Osteoblast (primary cell): ENCODE measurements around the gene GADD45A. TPM values are rescaled to one million over a fixed set of nuclear protein-coding genes. Genes with fewer than 3 reads are reported as not detected.

ENCODE experiments used
- DNase-seq: peaks from one replicate; pipeline ENCODE4 v3.0.0; 2011; ENCODE audit warnings: low spot score, mixed read lengths; ENCODE audit not compliant: insufficient read length; ENCODE audit errors: missing footprints
- H2AFZ ChIP-seq: 2 replicates; pipeline ENCODE4 v1.6.0; 2011; ENCODE audit warnings: mild to moderate bottlenecking, low read length
- H3K27ac ChIP-seq: 2 replicates; pipeline ENCODE4 v1.5.1; 2011; ENCODE audit warnings: mild to moderate bottlenecking, low read depth, low read length, moderate library complexity
- H3K27me3 ChIP-seq: 2 replicates; pipeline ENCODE4 v1.6.0; 2012; ENCODE audit warnings: mild to moderate bottlenecking, control low read depth, inconsistent platforms, low read length, moderate library complexity; ENCODE audit not compliant: insufficient read depth
- H3K36me3 ChIP-seq: 2 replicates; pipeline ENCODE4 v1.5.1; 2011; ENCODE audit warnings: mild to moderate bottlenecking, low read length, control low read depth, moderate library complexity; ENCODE audit not compliant: insufficient read depth
- H3K4me1 ChIP-seq: 2 replicates; pipeline ENCODE4 v1.5.1; 2011; ENCODE audit warnings: mild to moderate bottlenecking, low read length, control low read depth, moderate library complexity; ENCODE audit not compliant: insufficient read depth
- H3K4me2 ChIP-seq: 2 replicates; pipeline ENCODE4 v1.6.0; 2011; ENCODE audit warnings: mild to moderate bottlenecking, low read length; ENCODE audit not compliant: insufficient read depth
- H3K4me3 ChIP-seq: fragments of 200-600 bp; sonication (generic); 3 replicates; pipeline ENCODE4 v1.5.1; 2012; ENCODE audit warnings: mild to moderate bottlenecking, low read length, inconsistent platforms; ENCODE audit not compliant: insufficient read depth
- H3K79me2 ChIP-seq: 2 replicates; pipeline ENCODE4 v1.6.0; 2012; ENCODE audit warnings: mild to moderate bottlenecking, low read length, control low read depth, inconsistent platforms; ENCODE audit not compliant: insufficient read depth
- H3K9me3 ChIP-seq: 2 replicates; pipeline ENCODE4 v1.5.1; 2011; ENCODE audit warnings: low read depth, low read length, control low read depth
- H4K20me1 ChIP-seq: 2 replicates; pipeline ENCODE4 v1.6.0; 2012; ENCODE audit warnings: mild to moderate bottlenecking, low read length, control low read depth; ENCODE audit not compliant: insufficient read depth
- CTCF ChIP-seq: IDR thresholded peaks from 2 replicates; pipeline ENCODE4 v1.5.1; 2011; ENCODE audit warnings: mild to moderate bottlenecking, low read depth, low read length, moderate library complexity; ENCODE audit errors: extremely low read depth
- total RNA-seq: library from RNA; depleted of rRNA; stranded (reverse); fragments of >200 nt; gene quantifications from 2 replicates; pipeline ENCODE4 v1.2.3, GENCODE V29; 2012

The GADD45A gene
- total RNA-seq, 1 donor: 48.9 TPM

- no peak for DNase-seq
- H3K27me3 ChIP-seq: no peaks in the 10 kb centered on the region
- H3K4me1 ChIP-seq: peaks cover 22% of the 10 kb centered on the region
- no peak overlapping the region for H3K4me3 ChIP-seq
- peaks cover 25% of the 10 kb centered on the region for H3K36me3 ChIP-seq
- H4K20me1 ChIP-seq: peaks cover 13% of the 10 kb centered on the region
- H3K27ac ChIP-seq: no peak overlapping the region
- TF ChIP-seq CTCF: no peak
- H3K9me3 ChIP-seq: no peaks in the 10 kb centered on the region
- no peak overlapping the region for H3K4me2 ChIP-seq
- H3K79me2 ChIP-seq: peaks cover 11% of the 10 kb centered on the region
- no peak overlapping the region for H2AFZ ChIP-seq
Observed at GRCh38 chr1:67691712-67692111, 6.7 kb downstream of the GADD45A start.

GRCh38 chr1:67695963-67696362, 11.0 kb downstream of the GADD45A start:
- no peak overlapping the region for H3K4me3 ChIP-seq
- H3K27ac ChIP-seq: no peak overlapping the region
- H3K9me3 ChIP-seq: no peaks in the 10 kb centered on the region
- no peaks in the 10 kb centered on the region for H3K27me3 ChIP-seq
- no peak overlapping the region for H2AFZ ChIP-seq
- TF ChIP-seq CTCF: no peak
- H3K4me2 ChIP-seq: no peak overlapping the region
- DNase-seq: no peak
- H3K4me1 ChIP-seq: no peaks in the 10 kb centered on the region
- H3K36me3 ChIP-seq: peaks cover 6% of the 10 kb centered on the region
- no peaks in the 10 kb centered on the region for H4K20me1 ChIP-seq
- no peaks in the 10 kb centered on the region for H3K79me2 ChIP-seq

GRCh38 chr1:67696708-67697107, 11.7 kb downstream of the GADD45A start:
- H3K9me3 ChIP-seq: no peaks in the 10 kb centered on the region
- no peak for DNase-seq
- no peak for TF ChIP-seq CTCF
- no peaks in the 10 kb centered on the region for H3K27me3 ChIP-seq
- peaks cover 11% of the 10 kb centered on the region for H3K36me3 ChIP-seq
- no peak overlapping the region for H3K27ac ChIP-seq
- H3K4me2 ChIP-seq: no peak overlapping the region
- H3K79me2 ChIP-seq: no peaks in the 10 kb centered on the region
- H3K4me1 ChIP-seq: no peaks in the 10 kb centered on the region
- no peak overlapping the region for H2AFZ ChIP-seq
- H4K20me1 ChIP-seq: no peaks in the 10 kb centered on the region
- H3K4me3 ChIP-seq: no peak overlapping the region

- Histone ChIP-seq H2AFZ (no peak overlapping the region), H3K79me2 (peaks cover 4% of the 10 kb centered on the region), H3K4me1 (no peaks in the 10 kb centered on the region), H4K20me1 (no peaks in the 10 kb centered on the region), H3K4me3 (no peak overlapping the region), H3K27ac (no peak overlapping the region), H3K4me2 (no peak overlapping the region), H3K36me3 (peaks cover 41% of the 10 kb centered on the region), H3K27me3 (no peaks in the 10 kb centered on the region), H3K9me3 (no peaks in the 10 kb centered on the region)
- DNase-seq: peak; percentile 37
- TF ChIP-seq CTCF: no peak
Observed at GRCh38 chr1:67700220-67700619, 15.2 kb downstream of the GADD45A start.
